Rectal smooth muscle tissue (tissue), 1 donor: Measurements from ENCODE around the gene NDUFS7.

ENCODE experiments used
- H3K27ac ChIP-seq: one replicate; pipeline ENCODE4 v1.7.0; 2013; ENCODE audit warnings: low read depth, low read length, inconsistent platforms
- H3K27me3 ChIP-seq: one replicate; pipeline ENCODE4 v1.7.0; 2013; ENCODE audit warnings: low read length; ENCODE audit not compliant: control insufficient read depth, insufficient read depth
- H3K36me3 ChIP-seq: one replicate; pipeline ENCODE4 v1.7.0; 2013; ENCODE audit warnings: low read length; ENCODE audit not compliant: control insufficient read depth, insufficient read depth
- H3K4me1 ChIP-seq: one replicate; pipeline ENCODE4 v1.7.0; 2013; ENCODE audit warnings: low read length; ENCODE audit not compliant: control insufficient read depth, insufficient read depth
- H3K4me3 ChIP-seq: one replicate; pipeline ENCODE4 v1.7.0; 2013; ENCODE audit warnings: low read length
- H3K9ac ChIP-seq: one replicate; pipeline ENCODE4 v1.7.0; 2013; ENCODE audit warnings: low read length

The NDUFS7 gene

DNA sequence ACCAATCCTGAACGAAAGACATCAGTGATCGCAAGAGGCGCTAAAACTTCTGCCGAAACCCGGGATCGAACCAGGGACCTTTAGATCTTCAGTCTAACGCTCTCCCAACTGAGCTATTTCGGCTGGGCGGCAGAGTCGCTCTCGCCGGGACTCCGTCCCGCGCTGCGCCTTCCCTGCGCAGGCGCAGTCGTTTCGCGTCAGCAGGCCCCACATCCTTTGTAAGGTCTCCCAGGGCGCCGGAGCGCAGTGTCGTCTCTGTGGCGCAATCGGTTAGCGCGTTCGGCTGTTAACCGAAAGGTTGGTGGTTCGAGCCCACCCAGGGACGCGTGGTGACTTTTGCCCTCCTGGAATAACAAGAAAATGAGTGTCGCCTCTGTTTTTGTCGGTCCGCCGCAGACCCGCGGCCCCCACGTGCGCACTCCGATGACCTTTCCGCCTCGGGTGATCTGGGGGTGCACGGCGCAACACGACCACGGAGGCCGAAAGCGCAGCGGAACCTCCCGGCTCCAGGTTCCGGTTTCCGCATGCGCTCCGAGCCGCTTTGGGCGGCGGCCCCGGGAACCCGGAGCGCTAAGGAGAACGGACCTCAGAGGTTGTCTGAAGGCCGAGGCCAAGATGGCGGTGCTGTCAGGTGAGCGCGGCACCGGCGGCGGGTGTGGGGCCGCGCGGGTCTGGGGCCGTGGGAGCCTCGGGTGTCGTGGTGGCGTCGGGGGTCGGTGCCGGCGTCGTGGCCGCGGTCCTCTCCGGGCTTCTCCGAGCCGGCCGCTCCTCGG lies at the start of gene NDUFS7:
TSS of gene NDUFS7 (plus strand) at position 596 of the 773 bp plus-strand sequence. CDS start at position 616, 20 bp downstream.
- Histone ChIP-seq H3K36me3 (no peaks in the 10 kb centered on the region), H3K9ac (peak within 1 kb of the TSS; percentile 94), H3K4me3 (peak within 1 kb of the TSS; percentile 74), H3K27me3 (no peaks in the 10 kb centered on the region), H3K4me1 (peaks cover 5% of the 10 kb centered on the region), H3K27ac (peak within 1 kb of the TSS; percentile 87)

DNA sequence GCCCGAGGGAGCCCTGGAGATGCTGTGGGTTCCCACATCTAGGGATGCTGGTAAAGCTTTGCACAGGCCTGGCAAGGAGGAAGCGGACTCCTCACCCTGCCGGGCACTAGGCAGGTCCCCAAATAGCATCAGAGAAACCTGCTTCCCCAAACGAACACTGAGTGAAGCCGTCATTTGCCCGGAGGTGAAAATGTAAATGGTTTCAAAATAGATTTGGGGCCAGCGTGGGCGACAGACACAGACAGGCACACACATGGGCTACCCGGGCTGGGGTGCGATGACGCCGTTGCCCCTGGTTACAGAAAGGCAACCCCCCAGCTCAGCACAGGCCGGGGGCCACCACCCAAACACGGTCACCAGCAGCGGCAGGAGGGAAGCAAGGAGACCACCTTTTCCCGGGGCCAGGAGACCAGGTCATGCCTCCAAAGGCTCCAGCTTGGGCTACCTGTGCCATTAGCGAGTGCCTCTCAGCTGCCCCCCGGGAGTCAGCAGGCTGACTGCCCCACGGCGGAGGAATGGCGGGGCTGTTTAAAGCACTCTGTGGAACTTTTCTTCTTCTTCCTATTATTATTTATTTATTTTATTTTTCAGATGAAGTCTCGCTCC lies 47.5 kb upstream of the NDUFS7 start:
- Histone ChIP-seq H3K4me1 (no peaks in the 10 kb centered on the region), H3K27me3 (no peaks in the 10 kb centered on the region), H3K4me3 (no peak overlapping the region), H3K27ac (no peak overlapping the region), H3K9ac (no peak overlapping the region), H3K36me3 (no peaks in the 10 kb centered on the region)

DNA sequence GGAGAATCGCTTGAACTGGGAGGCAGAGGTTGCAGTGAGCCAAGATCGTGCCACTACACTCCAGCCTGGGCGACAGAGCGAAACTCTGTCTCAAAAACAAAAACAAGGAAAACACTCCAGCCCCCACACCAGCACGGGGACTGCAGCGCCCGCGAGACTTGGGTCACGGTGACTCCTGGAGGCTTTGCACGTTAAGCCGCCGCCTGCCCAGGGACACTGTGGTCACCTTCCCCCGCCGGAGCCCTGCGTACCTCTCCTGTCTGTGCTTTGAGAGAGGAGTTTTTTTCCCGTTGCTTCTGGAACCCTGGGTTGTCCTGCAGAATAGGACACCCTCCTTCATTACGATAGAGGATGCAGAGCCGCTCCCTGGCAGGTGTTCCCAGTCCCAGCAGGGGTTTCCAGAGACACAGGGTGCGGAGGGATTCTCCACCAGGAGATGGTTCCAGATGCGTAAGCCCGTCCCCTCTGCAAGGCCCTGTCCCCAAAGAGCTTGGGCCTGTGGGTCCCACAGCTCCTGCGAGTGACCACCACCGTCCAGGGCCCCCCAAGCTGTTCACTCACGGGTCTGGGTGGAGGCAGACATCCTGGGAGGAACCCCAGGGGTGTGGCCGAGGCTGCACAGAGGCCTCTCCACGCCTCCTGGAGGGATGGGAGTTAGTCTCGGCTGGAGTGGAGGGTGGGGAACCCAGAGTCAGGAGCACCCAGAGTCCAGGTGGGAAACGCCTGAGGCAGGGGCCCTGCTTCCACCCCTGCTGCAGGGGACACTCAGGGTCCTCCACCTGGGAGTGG lies 42.8 kb upstream of the NDUFS7 start:
- H3K36me3 ChIP-seq = no peaks in the 10 kb centered on the region
- no peak overlapping the region for H3K9ac ChIP-seq
- no peaks in the 10 kb centered on the region for H3K27me3 ChIP-seq
- no peak overlapping the region for H3K27ac ChIP-seq
- H3K4me3 ChIP-seq = no peak overlapping the region
- H3K4me1 ChIP-seq = no peaks in the 10 kb centered on the region

DNA sequence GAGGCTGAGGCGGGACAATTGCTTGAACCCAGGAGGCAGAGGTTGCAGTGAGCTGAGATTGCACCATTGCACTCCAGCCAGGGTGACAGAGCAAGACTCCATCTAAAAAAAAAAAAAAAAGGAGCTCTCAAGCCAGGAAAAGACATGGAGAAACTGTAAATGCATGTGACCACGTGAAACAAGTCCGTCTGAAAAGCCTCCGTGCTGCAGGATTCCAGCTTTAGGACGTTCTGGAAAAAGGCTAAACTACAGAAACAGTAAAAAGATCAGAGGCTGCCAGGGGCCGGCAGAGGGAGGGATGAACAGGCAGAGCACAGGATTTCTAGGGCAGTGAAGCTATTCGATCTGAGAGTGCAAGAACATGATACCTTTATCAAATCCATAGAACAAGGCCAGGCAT lies 40.7 kb upstream of the NDUFS7 start:
- Histone ChIP-seq H3K36me3 (no peaks in the 10 kb centered on the region), H3K27ac (no peak overlapping the region), H3K9ac (no peak overlapping the region), H3K27me3 (no peaks in the 10 kb centered on the region), H3K4me1 (no peaks in the 10 kb centered on the region), H3K4me3 (no peak overlapping the region)

DNA sequence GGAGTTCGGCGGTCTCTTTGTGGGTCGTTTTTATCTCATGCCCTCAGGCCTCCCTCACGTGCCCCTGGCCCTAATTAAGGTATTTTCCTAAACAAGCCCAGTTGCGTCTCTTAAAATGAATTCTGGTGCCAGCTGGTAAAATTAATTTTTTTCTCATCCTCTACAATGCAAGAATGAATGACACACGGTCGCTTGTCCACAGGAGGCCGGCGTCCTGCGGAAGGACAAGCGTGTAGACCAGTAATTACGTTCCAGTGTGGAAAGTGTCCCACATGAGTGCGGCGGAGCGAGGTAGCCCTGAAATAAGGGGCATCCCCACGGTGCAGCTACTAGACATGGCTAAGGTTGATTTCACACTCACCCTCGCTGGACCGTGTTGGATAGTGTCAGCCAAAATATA lies 34.5 kb upstream of the NDUFS7 start:
- H3K9ac ChIP-seq = no peak overlapping the region
- H3K27ac ChIP-seq = no peak overlapping the region
- H3K4me3 ChIP-seq = no peak overlapping the region
- no peaks in the 10 kb centered on the region for H3K27me3 ChIP-seq
- H3K4me1 ChIP-seq = no peaks in the 10 kb centered on the region
- H3K36me3 ChIP-seq = no peaks in the 10 kb centered on the region

DNA sequence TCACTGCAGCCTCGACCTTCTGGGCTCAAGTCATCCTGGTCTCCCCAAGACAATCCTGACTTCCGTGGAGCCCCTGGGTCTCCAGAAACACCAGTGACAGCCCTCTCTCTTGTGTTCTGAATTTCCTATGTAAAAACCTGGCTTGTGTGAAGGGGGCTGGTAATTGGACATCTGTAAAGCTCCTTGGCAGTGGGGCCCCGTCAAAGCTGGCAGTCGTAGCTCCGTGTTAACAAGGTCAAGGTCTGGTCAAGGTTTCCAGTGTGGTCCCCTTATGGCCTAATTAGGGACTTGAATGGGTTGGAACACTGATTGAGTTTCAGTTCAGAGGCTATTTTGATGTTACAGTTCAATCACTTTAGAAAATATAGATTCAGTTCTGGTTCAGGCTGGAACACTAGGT lies 32.8 kb upstream of the NDUFS7 start:
- H3K36me3 ChIP-seq = no peaks in the 10 kb centered on the region
- no peak overlapping the region for H3K9ac ChIP-seq
- no peak overlapping the region for H3K27ac ChIP-seq

DNA sequence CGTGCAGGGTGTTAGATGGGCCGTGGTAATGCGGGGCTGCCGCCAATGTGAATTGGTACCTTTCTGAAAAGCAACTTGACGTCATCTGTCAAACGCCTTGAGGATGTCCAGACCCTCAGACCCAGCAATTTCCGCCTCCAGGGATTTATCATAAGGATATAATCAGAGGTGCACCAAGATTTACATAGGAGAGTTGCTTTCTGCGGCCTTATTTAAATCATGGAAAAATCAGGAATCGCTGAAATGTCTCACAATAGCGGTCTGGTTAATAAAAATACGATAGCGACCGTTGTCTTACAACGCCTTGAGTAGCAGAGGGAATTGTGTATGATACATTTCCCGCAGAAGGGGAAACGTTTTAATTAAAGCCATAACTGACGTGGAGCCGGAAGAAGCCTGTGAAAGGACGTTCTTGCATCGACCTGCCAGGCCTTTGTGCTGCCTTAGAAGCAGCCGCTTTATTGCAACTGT lies 32.3 kb upstream of the NDUFS7 start:
- no peak overlapping the region for H3K4me3 ChIP-seq
- H3K27ac ChIP-seq = no peak overlapping the region
- no peaks in the 10 kb centered on the region for H3K27me3 ChIP-seq
- no peak overlapping the region for H3K9ac ChIP-seq
- peaks cover 7% of the 10 kb centered on the region for H3K4me1 ChIP-seq
- no peaks in the 10 kb centered on the region for H3K36me3 ChIP-seq

More for the DNA sequence above, 32.8 kb upstream of the NDUFS7 start:
- no peak overlapping the region for H3K4me3 ChIP-seq
- H3K27me3 ChIP-seq = no peaks in the 10 kb centered on the region
- H3K4me1 ChIP-seq = peaks cover 1% of the 10 kb centered on the region

DNA sequence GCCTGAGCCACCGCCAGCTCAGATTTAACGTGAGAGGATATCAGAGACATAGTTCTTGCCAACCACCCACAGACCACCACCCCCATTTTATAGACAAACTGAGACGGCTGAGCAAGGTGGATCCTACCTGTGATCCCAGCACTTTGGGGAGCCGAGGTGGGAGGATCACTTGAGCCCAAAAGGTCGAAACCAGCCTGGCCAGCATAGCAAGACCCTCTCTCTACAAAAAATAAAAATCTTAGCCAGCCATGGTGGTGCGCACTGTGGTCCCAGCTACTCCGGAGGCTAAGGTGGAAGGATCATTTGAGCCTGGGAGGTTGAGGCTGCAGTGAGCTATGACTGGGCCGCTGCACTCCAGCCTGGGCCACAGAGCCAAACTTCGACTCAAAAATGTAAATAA lies 30.6 kb upstream of the NDUFS7 start:
- H3K27me3 ChIP-seq = no peaks in the 10 kb centered on the region
- H3K9ac ChIP-seq = no peak overlapping the region

DNA sequence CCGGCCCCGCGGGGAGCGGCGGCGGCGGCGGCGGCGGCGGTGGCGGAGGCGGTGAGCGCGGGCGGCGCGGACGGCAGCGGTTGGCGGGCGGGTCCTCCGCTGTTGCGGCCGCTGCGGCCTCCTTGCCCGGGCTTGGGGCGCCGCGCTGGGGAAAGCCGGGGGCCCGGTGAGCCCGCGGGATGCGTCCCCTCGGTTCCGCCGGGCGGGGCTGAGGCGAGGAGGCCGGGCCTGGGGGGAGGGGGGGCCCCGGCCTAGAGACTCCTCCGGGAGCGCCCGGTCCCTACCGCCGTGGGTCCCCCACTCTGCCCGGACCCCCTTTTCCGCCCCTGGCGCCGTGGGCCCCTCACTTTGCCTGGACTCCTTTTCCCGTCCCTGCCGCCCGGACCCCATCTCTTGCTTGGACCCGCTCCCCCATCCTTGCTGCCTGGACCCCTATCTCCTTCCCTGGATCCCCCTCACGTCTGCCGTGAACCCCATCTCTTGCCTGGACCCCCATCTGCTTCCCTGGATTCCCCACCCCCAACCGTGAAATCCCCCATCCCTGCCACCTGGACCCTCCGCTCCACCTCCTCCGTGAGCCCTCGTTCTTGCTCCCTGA lies 28.6 kb upstream of the NDUFS7 start:
- Histone ChIP-seq H3K36me3 (peaks cover 6% of the 10 kb centered on the region), H3K27ac (peak overlapping the region; percentile 64), H3K9ac (no peak overlapping the region), H3K27me3 (no peaks in the 10 kb centered on the region), H3K4me1 (peaks cover 12% of the 10 kb centered on the region), H3K4me3 (peak overlapping the region; percentile 84)

More for the DNA sequence above, 30.6 kb upstream of the NDUFS7 start:
- peaks cover 12% of the 10 kb centered on the region for H3K4me1 ChIP-seq
- H3K27ac ChIP-seq = no peak overlapping the region
- no peak overlapping the region for H3K4me3 ChIP-seq
- H3K36me3 ChIP-seq = peaks cover 1% of the 10 kb centered on the region

DNA sequence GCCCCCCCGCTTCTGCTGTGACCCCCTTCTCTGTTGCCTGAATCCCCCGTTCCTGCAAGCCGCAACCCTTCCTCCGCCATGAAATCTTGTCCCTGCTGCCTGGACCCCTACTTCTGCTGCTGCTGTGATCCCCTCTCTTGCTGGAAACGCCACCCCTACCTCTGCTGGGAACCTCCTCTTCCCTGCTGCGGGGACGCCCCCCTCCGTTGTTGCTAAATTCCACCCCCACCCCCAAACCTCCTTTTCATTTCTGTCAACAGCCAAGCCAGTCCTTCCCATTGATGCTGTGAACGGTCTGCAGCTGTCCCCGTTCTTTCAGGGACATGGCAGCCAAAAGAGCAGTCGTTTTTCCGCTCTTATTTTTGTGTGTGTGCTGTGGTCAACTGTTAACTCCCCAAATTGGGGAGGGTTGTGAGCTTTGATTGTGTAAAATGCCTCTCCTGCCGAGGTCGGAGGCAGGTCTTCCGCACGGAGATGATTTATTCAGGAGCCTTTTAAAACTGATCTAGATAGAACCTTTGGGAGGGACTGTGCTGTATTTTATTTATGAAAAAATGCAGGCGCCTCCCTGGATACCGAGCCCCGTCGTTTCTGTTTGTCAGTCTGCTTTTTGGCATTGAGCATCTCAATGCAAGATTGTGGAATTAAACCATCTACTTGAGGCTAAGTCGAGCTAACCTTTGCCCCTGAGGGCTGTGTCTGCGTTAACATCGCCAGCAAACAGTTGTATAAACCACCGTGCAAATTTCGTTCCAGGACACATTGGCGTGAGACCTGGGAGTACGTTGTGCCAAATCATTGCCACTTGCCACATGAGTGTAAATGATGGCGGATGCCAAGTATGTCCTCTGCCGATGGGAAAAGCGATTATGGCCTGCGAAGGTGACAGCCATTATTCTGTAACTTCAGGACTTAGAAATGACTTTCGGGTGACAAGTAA lies 27.9 kb upstream of the NDUFS7 start:
- H3K9ac ChIP-seq = no peak overlapping the region
- H3K27ac ChIP-seq = peak overlapping the region; percentile 64
- H3K4me3 ChIP-seq = peak overlapping the region; percentile 84
- H3K27me3 ChIP-seq = no peaks in the 10 kb centered on the region
- H3K4me1 ChIP-seq = peaks cover 17% of the 10 kb centered on the region
- H3K36me3 ChIP-seq = peaks cover 6% of the 10 kb centered on the region

DNA sequence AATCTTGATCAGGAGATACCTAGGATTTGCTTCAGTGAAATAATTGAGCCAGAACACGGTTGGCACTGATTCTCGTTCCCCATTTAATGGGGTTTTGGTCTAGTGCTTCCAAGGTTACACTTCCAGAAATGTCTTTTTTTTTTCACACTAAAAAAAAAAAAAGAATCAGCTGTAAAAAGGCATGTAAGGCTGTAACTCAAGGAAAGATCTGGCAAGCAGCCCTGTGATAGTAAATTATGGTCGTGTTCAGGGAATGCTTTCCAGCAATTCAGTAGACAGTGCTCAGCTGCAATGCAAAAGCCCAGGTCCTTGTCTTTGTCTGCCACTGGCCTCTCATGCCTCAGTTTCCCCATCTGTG lies 27.2 kb upstream of the NDUFS7 start:
- H3K4me1 ChIP-seq = peaks cover 21% of the 10 kb centered on the region
- peak overlapping the region; percentile 64 for H3K27ac ChIP-seq
- no peaks in the 10 kb centered on the region for H3K27me3 ChIP-seq
- H3K36me3 ChIP-seq = peaks cover 6% of the 10 kb centered on the region
- peak overlapping the region; percentile 84 for H3K4me3 ChIP-seq
- no peak overlapping the region for H3K9ac ChIP-seq
